GM18505 (cell line): ENCODE results near the gene GZMH.
"Not testable (repeated sequence)": the region's sequence is repeated elsewhere in the genome, so short reads cannot be mapped to it uniquely, and the experiment has no call there.

Experiments used
- ATAC-seq: cut with Tn5 transposase; IDR thresholded peaks from one replicate; pipeline ENCODE4 v1.9.1; 2021; ENCODE audit not compliant: unreplicated experiment
- POLR2A ChIP-seq: IDR thresholded peaks from 4 replicates; pipeline ENCODE4 v1.6.1; 2011; ENCODE audit warnings: borderline replicate concordance; ENCODE audit not compliant: insufficient read depth, insufficient read length; ENCODE audit errors: extremely low read depth

GZMH gene, protein sequence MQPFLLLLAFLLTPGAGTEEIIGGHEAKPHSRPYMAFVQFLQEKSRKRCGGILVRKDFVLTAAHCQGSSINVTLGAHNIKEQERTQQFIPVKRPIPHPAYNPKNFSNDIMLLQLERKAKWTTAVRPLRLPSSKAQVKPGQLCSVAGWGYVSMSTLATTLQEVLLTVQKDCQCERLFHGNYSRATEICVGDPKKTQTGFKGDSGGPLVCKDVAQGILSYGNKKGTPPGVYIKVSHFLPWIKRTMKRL

DNA sequence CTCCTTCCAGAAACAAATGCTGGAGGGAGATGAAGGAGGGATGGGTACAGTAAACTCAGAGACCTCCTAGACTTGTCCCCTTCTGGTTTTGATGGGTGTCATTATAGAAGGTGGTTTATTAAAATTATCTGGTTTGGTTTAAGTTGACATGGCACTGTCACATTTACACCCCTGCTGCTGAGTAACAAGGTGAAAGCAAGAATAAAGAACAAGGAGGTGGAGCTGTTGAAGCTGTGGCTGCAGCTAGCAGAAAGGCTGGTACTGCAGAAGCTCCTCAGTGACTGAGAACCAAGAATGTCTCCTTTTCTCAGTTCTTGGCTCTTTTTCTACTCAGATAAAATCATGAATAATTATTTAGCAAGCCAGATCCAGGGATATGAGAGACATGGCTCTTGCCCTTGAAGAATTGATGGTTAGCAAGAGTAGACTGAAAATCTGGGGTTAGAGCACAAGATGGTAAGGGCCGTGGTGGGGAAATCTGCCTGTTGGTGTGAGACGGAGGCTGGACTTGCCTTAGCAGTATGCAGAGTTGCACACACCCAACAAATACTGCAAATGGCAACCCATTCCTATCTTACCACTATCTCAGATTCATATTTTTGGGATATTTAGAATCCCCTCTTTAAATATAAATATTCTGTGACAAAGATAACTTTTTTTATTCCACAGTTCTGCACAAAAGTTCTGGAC, at the start of gene GZMH:
TSS of gene GZMH (minus strand) at position 31 of the 690 bp plus-strand sequence. CDS start 72 bp downstream, outside the sequence.
- no peak for TF ChIP-seq POLR2A
- ATAC-seq, result no peak

GRCh38 chr14:24648361-24648760, 38.9 kb upstream of the GZMH start:
- not testable (repeated sequence) for ATAC-seq

GRCh38 chr14:24639905-24640304, 30.4 kb upstream of the GZMH start:
- TF ChIP-seq POLR2A, result no peak
- no peak for ATAC-seq

DNA sequence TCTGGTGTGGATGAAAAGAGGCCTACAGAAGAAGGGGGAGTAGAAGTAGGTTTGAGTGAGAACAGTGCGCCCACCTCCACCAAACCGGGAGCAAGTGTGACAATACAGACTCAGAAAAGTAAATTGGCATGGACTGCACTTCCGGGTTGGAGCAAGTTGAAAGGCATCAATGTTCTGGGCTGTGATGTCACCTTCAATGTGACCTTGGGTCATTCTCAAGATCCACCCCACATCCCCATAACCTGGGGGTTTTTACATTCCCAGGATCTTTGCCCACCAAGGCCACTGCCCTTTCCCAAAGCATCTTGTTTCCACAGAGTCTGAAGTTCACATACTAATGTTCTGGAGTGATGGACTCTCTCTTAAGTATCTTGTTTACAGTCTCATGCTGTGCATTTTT, 29.8 kb upstream of the GZMH start:
- no peak for TF ChIP-seq POLR2A
- no peak for ATAC-seq

GRCh38 chr14:24634158-24634557, 24.7 kb upstream of the GZMH start, which contains the start of gene GZMB:
TSS of gene GZMB (minus strand) at chr14:24634190. CDS start at chr14:24634160, 30 bp downstream.
- TF ChIP-seq POLR2A, result no peak
- ATAC-seq, result no peak

GRCh38 chr14:24633353-24633752, 23.9 kb upstream of the GZMH start:
- ATAC-seq, result no peak
- no peak for TF ChIP-seq POLR2A

DNA sequence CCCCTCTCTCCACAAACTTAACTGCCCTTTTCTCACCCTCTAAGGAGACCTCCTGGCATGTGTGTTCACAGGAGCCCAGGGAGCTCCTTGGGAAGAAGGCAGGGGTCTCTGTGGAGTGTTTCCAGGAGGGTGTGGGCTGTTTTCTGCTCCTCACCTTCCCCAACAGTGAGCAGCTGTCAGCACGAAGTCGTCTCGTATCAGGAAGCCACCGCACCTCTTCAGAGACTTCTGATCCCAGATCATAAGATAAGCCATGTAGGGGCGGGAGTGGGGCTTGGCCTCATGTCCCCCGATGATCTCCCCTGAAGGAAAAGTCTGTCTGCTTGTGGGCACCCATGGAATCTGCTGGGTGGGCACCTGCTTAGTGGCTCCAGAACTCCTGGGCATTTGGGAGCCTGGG, 23.3 kb upstream of the GZMH start:
- ATAC-seq, result no peak
- TF ChIP-seq POLR2A, result no peak

- ATAC-seq, result no peak
- no peak for TF ChIP-seq POLR2A
These were observed 22.9 kb upstream of the GZMH start for GRCh38 chr14:24632336-24632735.

DNA sequence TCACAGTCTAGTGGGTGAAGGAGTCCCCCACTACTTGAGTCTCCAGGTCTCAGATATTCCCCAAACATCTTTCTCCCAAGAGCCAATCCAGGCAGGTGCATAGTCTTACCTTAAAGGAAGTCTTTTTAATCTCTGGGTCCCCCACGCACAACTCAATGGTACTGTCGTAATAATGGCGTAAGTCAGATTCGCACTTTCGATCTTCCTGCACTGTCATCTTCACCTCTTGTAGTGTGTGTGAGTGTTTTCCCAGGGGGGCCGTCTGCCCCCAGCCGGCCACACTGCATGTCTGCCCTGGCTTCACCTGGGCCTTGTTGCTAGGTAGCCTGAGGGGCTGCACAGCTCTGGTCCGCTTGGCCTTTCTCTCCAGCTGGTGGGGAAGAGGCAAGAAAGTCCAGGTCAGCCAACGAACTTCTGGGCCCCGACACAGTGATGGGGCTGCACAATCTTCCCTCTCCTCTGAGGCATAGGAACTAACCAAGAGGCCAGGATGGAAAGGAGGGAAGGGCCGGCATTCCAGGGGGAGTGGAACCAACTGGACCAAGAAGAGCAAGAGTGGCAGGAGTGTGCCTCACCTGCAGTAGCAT, 22.4 kb upstream of the GZMH start:
- no peak for ATAC-seq

GRCh38 chr14:24630872-24631477, 21.5 kb upstream of the GZMH start:
- no peak for TF ChIP-seq POLR2A
- no peak for ATAC-seq

More for the DNA sequence above, 22.4 kb upstream of the GZMH start:
- TF ChIP-seq POLR2A, result no peak

GRCh38 chr14:24630087-24630871, 20.8 kb upstream of the GZMH start:
- TF ChIP-seq POLR2A, result no peak
- no peak for ATAC-seq

DNA sequence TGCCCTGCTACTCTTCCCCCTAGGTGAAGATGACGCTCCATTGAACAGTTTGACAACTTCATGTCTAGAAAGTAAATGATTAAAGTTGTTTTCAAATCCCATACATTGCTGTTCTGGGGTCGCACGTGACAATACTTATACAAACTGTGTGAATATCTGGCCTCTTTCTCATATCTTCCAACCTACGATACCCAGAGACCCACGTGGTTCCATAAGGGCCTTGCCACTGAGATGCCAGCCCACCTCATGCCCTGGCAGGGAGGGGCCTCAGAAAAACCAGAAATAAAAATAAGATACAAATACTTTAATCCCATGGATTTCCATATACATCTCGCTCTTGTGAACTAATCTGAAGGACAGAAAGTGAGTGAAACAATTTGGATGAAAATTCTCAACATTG, 20.0 kb upstream of the GZMH start:
- no peak for ATAC-seq
- TF ChIP-seq POLR2A, result no peak

DNA sequence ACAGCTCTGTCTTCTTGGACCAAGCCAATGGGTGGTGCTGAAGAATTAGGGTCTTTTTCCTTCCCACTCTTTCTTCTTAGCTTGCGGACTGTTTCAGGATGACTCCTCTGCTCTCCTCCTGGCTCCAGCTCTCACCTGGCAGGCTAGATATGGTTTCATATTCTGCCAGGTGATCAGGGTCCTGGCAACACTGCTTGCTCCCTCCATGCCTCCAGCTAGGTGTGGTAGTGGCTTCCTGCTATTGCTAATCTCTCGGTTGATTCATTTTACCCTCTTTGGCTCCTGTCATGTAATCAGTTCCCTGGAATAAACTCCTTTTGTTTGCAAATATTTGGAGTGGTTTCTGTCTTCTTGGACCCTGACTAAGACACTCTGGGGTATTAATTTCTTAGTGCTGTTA, 4.3 kb upstream of the GZMH start:
- no peak for ATAC-seq
- no peak for TF ChIP-seq POLR2A
